Heart left ventricle (tissue), 13 donors: Measurements from ENCODE around the gene MEGF9.

ENCODE experiments used
- POLR2A ChIP-seq, 2 donors: fragments of 450-650 bp; IDR thresholded peaks; one replicate each; pipeline ENCODE4 v1.6.1; 2017; ENCODE audit warnings: antibody characterized with exemption in 2 of 2, mild to moderate bottlenecking in 2 of 2, moderate library complexity in 2 of 2
- TF ChIP-seq, protein P1 (sequence below), 12 donors: fragments of 200-600 bp; sonication (generic) in 4 of 12; IDR thresholded peaks; one replicate each; pipeline versions ENCODE4 v1.5.0 to v1.8.0; 2018 to 2022; ENCODE audit warnings: antibody characterized with exemption in 12 of 12, mild to moderate bottlenecking in 5 of 12
- donor health status: ischemic (EF 13 %, LVEDD 7.1; RV severe dilation, severe dysfunction).
- donor health status: DM: no; HTN: yes; CAD: no.
- donor health status: DM: no; HTN: no; CAD: no.
- donor health status: ischemic (EF 25% LVEDD 6.9; RV normal size, moderate dysfunction).
- donor health status: ischemic (EF 25% LVEDD 5.7; RV mildly dilated, moderate dysfunction).
- donor health status: ischemic (EF 35%, LVEDD 5.7; RV mildly dilated, moderate dysfunction).
- donor health status: nonischemic (EF 11% LVEDD 7.7; RV severe dilation, severe dysfunction).
- donor health status: DM: yes; HTN: yes; CAD: no.
- donor health status: PGD.
- donor health status: ischemic (EF 29% LVEDD 5.4; RV normal size, mild dysfunction).
- donor health status: nonischemic (EF 23%, LVEDD 6.1; RV moderate dilation, normal function).

DNA sequence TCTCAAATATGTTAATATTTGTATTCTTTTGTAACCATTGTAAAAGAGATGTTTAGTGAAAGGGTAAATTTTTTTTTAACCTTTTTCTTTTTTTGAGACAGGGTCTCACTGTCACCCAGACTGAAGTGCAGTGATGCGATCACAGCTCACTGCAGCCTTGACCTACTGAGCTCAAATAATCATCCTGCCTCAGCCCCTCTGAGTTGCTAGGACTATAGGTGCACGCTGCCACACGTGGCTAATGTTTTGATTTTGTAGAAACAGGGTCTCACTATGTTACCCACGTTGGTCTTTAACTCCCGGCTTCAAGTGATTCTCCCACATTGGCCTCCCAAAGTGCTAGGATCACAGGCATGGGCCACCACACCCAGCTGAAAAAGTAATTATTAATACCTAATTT is 76.4 kb downstream of the MEGF9 start:
- TF ChIP-seq, protein P1, sequence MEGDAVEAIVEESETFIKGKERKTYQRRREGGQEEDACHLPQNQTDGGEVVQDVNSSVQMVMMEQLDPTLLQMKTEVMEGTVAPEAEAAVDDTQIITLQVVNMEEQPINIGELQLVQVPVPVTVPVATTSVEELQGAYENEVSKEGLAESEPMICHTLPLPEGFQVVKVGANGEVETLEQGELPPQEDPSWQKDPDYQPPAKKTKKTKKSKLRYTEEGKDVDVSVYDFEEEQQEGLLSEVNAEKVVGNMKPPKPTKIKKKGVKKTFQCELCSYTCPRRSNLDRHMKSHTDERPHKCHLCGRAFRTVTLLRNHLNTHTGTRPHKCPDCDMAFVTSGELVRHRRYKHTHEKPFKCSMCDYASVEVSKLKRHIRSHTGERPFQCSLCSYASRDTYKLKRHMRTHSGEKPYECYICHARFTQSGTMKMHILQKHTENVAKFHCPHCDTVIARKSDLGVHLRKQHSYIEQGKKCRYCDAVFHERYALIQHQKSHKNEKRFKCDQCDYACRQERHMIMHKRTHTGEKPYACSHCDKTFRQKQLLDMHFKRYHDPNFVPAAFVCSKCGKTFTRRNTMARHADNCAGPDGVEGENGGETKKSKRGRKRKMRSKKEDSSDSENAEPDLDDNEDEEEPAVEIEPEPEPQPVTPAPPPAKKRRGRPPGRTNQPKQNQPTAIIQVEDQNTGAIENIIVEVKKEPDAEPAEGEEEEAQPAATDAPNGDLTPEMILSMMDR (IDR thresholded peaks at IDR 0.05) = no peak
- no peak for TF ChIP-seq POLR2A (IDR thresholded peaks at IDR 0.05)
